ENCODE data around the gene POR. TPM values are rescaled to one million over a fixed set of nuclear protein-coding genes. Genes with fewer than 3 reads are reported as not detected.
A peak's percentile ranks its signal among the peaks of the same experiment; 100 is the strongest.

POR gene
- total RNA-seq, 1 donor from 2014 or later: 158 TPM

DNA sequence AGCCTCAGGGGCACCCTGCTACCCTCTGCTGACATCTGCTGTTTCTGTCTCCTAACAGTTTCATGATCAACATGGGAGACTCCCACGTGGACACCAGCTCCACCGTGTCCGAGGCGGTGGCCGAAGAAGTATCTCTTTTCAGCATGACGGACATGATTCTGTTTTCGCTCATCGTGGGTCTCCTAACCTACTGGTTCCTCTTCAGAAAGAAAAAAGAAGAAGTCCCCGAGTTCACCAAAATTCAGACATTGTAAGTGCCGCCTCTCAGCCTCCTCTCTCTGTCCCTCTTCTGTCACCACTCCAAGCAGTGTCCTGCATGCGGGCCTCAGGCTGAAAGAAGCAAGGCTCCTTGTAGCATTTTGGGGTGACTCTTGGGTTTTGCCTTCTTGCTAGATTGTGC lies 39.0 kb downstream of the POR start:
- no peak for DNase-seq (ENCODE audit: low spot score)

DNA sequence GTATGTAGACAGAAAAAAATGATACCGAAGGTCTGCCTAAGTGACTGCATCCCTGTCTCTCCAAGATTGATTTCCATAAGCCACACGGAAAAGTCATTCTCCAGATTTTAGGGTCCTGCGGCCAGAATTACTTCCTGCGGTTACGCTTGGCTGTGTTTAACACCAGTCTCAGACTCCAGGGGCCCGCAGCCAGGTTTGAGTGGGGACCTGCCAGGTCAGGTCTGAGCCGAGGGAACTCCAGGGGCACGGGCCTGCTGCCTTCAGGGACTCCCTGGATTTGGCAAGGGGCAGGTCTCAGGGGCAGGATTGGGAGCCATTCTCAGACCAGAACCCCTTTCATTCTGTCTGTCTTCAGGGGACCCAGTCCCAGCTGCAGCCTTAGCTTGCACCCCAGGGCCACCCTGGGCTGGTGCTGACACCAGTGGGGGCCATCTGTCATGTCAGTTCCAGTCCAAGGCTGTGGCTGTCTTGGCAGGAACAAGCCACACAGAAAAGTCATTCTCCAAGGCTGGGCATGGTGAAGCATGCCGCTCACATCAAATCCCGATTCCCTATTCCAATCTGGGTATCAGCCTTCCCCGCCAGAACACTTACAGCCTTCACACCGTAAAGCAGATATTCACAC lies 40.5 kb downstream of the POR start:
- no peak for DNase-seq (ENCODE audit: low spot score)

- peak; percentile 84 for DNase-seq (ENCODE audit: low spot score)
These were observed 42.2 kb downstream of the POR start for GRCh38 chr7:75957021-75957736.

GRCh38 chr7:75958802-75959543 lies 44.0 kb downstream of the POR start:
- no peak for DNase-seq (ENCODE audit: low spot score)

- DNase-seq (ENCODE audit: low spot score): no peak
These were observed 45.4 kb downstream of the POR start for GRCh38 chr7:75960372-75960771.

DNA sequence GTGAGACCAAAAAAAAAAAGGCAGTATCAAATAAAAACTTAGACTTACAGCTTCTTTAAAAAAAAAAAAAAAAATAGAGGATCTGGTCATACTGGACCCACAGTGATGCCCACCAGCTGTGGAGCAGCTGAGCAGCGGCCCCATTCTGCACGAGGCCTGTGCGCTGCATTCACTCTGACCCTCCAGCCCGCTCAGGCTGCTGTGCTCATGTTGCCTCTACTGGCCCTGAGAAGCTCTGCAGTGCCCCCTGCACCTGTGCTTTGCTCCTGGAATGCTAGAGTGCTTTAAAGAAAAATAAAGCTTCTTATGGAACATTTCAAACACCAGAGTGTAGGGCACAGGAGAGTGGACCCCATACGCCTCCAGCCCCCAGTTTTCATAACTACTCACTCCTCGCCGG lies 46.3 kb downstream of the POR start:
- DNase-seq (ENCODE audit: low spot score): no peak

GRCh38 chr7:75962607-75963380 lies 47.8 kb downstream of the POR start:
- no peak for DNase-seq (ENCODE audit: low spot score)

- no peak for DNase-seq (ENCODE audit: low spot score)
These were observed 48.5 kb downstream of the POR start for GRCh38 chr7:75963381-75963995.

DNA sequence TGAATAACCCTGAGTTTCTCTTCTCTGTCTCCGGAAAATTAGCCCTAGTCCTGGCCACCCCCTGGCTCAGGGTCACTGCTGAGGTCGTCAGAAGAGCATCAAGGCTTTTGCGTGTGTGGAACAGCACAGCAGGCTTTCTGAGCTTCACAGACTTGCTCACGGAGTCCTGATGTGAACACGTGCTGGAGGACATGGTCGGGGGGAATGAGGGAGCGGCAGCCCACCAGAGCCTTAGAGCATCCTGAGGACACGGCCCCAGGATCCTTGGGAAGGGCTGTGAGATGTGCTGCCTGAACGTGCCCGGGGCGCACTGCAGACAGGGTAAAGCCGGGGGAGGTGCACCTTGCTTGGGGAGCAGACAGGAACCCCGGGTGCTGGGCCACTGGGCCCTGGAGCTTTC lies 50.7 kb downstream of the POR start:
- no peak for DNase-seq (ENCODE audit: low spot score)

DNA sequence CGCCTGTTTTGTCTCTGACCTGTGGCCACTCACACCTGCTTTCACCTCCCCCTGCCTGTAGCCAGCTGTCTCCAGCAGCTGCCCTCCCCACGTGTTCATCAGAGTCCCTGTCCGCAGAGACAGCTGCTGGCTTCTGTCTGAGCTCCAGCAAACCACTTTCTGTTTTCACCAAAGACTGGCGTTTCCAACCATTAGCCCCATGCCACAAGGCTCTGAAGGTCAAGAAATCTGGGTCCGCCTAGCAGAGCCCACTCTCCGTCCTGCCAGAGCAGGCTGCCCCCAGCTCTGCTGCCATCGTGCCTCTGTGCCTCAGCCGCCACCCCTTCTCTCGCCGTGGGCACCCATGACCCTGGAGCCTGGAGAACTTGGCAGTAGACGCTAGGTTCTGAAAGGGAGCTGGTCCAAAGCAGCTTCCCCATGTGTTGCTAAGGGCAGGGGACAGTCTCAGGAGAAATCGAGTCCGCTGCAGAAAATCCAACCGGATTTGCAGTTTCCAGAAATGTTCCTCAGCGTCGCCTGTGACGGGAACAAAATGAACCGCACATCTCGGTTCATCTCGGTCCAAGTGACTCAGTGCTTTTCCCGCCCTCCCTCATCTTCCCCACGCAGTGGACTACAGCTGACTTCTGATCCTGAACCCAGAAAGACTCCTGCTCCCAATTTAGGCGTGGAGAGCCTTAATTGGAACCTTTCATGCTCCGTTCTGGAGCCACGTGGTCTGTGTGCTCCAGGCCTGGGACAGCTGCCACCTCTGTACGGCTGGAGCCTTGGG lies 51.4 kb downstream of the POR start:
- DNase-seq (ENCODE audit: low spot score): no peak

DNA sequence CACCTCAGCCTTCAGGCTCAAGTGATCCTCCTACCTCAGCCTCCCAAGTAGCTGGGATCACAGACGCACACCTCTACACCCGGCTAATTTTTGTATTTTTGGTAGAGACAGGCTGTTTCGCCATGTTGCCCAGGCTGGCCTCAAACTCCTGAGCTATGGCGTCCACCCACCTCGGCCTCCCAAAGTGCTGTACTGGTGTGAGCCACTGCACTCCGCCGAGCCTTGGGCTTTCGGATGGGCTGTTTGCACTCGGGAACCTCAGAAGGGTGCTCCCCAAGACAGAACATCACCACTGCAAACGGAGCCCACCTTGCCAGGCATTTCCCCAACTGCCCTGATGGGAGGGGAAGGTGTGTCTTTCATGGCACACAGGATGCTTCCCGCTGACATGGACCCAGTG lies 52.1 kb downstream of the POR start:
- DNase-seq (ENCODE audit: low spot score): no peak

DNA sequence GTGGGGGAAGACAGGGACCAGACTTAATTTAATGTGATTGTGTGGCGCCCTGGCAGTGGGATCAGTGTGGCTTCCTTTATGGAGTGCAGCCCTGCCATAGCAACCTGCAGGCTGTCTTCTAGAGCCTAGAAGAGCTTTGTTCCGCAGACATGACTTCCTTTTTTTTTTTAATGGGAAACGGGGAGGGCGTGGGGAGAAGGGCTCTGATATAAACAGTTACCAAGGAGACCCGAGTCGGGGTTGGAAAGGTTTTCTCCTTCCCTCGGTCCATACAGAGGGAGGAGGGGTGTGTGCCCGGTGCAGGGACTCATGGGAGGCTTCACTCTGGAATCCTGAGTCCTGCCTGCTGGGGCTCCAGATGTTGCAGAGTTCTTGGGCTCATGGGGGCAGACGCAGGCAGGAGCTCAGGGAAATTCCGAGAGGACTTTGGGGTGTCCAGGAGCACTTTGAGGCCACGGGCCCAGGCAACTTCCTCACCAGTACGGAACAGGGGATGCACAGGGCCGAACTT lies 52.6 kb downstream of the POR start:
- no peak for DNase-seq (ENCODE audit: low spot score)

GRCh38 chr7:75968012-75968411 lies 53.1 kb downstream of the POR start:
- no peak for DNase-seq (ENCODE audit: low spot score)

- DNase-seq (ENCODE audit: low spot score): no peak
These were observed 53.6 kb downstream of the POR start for GRCh38 chr7:75968561-75969001.

GRCh38 chr7:75969182-75969581 lies 54.2 kb downstream of the POR start:
- no peak for DNase-seq (ENCODE audit: low spot score)

DNA sequence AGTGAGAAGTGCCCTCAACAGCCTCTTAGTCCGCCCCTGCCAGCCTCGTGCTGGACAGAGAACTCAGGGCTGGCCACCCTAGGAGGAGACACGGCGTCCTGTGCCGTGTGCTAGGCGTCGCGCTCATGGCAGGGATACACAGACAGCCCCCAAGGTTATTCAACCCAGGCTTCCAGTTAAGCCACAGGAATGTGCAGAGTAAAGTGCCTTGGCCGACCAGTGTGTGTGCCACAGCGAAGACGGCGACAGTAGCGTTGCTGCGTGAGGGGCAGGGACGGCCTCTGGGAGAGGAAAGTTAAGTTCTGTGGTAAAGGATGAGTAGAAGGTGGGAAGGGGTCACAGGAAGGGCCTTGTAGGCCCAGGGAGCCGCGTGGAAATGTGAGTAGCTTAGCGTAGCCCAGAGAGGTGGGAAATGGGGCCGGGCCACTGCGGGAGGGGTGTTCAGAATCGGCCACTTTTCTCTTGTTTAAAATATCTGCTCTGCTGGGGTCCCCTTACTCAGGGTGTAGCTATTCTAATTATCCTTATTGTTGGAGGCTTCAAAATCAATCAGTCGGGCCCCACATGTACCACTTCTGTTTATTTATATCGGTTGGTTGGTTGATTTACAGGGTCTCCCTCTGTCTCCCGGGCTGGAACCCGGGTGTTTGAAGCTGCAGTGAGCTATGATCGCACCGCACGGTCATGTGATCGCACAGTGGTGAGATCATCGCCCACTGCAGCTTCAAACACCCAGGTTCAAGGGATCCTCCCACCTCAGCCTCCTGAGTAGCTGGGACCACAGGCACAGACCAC lies 54.9 kb downstream of the POR start:
- no peak for DNase-seq (ENCODE audit: low spot score)

GRCh38 chr7:75971309-75971960 lies 56.5 kb downstream of the POR start:
- no peak for DNase-seq (ENCODE audit: low spot score)

DNA sequence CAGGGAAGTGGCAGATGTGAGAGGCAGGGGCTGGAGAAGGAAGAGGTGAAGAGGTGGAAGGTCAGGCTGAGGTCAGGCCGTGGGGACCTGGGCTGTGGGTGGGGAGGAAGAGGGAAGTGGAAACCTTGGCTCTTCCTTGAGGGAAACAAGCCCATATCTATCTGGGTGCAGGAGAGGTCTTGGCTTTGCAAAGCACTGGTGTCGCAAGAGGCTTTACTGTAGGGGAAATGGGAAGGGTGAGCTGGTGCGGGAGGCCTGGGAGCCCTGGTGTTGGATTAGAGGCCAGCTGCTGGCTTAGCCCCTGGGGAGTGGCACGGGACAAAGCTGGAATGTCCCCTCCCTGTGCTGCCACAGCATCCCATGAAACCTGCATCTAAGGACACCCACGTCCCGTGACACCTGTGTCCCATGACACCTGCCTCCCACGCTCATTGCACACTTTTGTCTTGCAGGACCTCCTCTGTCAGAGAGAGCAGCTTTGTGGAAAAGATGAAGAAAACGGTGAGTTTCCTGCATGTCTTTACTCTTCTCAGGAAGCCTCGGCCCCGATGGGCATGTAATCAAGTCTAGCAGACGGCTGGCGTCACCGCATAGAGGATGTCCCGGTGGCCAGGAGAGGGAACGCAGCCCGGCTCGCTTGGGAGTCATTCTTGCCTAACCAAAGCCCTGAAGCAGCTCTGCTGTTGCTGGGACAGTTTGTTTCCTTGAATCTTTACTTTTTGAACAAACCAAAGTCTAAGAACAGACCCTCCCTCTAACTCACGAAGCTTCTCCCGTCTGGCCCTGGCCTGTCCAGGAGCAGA lies 57.2 kb downstream of the POR start:
- DNase-seq (ENCODE audit: low spot score): no peak

- no peak for DNase-seq (ENCODE audit: low spot score)
These were observed 62.8 kb downstream of the POR start for GRCh38 chr7:75977743-75978142.

Data from ureter (tissue), 1 donor.